ENCODE measurements around the gene CELF4.

Gene CELF4

GRCh38 chr18:37207343-37207742 is 358.3 kb downstream of the CELF4 start:
- peak; percentile 52 for TF ChIP-seq CTCF (conservative IDR thresholded peaks at IDR 0.05)
- H3K27ac ChIP-seq: no peak overlapping the region

GRCh38 chr18:37199741-37200140 is 365.9 kb downstream of the CELF4 start:
- H3K27ac ChIP-seq: no peak overlapping the region

More at GRCh38 chr18:37199741-37200140, 365.9 kb downstream of the CELF4 start:
- no peak for TF ChIP-seq CTCF (conservative IDR thresholded peaks at IDR 0.05)
